Neural cell (in vitro differentiated cells): ENCODE data around the gene TTC19.

Experiments
- CTCF ChIP-seq: fragments of 450-650 bp; IDR thresholded peaks from 2 replicates; pipeline ENCODE4 v1.5.1; 2014; ENCODE audit warnings: antibody characterized with exemption, mild to moderate bottlenecking, moderate library complexity; ENCODE audit not compliant: poor library complexity, severe bottlenecking
- MXI1 ChIP-seq: fragments of 450-650 bp; conservative IDR thresholded peaks from 2 replicates; pipeline ENCODE4 v1.6.1; 2014; ENCODE audit warnings: antibody characterized with exemption, mild to moderate bottlenecking; ENCODE audit not compliant: poor library complexity, severe bottlenecking
- POLR2AphosphoS5 ChIP-seq: IDR thresholded peaks from 2 replicates; pipeline ENCODE4 v1.6.1; 2012
- RAD21 ChIP-seq: fragments of 450-650 bp; conservative IDR thresholded peaks from 2 replicates; pipeline ENCODE4 v1.6.1; 2014; ENCODE audit warnings: antibody characterized with exemption, mild to moderate bottlenecking, moderate library complexity

GRCh38 chr17:16040710-16041251 is 41.2 kb downstream of the TTC19 start:
- TF ChIP-seq CTCF (no peak), POLR2AphosphoS5 (no peak), MXI1 (no peak), RAD21 (no peak)
